GM12801 (cell line): ENCODE measurements around the gene TRPM8.

Experiments used
- CTCF ChIP-seq: IDR thresholded peaks from one replicate; pipeline ENCODE4 v1.5.1; 2011; ENCODE audit warnings: control low read depth; ENCODE audit not compliant: insufficient read length; ENCODE audit errors: extremely low read depth

The TRPM8 gene

GRCh38 chr2:234025891-234026401 is 108.8 kb downstream of the TRPM8 start:
- TF ChIP-seq CTCF: no peak

GRCh38 chr2:234026693-234027254 is 109.6 kb downstream of the TRPM8 start:
- TF ChIP-seq CTCF: no peak

- no peak for TF ChIP-seq CTCF
Observed at GRCh38 chr2:234027641-234028040, 110.5 kb downstream of the TRPM8 start.

GRCh38 chr2:234029150-234029733 is 112.1 kb downstream of the TRPM8 start:
- TF ChIP-seq CTCF: no peak

GRCh38 chr2:234031207-234031606 is 114.0 kb downstream of the TRPM8 start:
- no peak for TF ChIP-seq CTCF

GRCh38 chr2:234032279-234032856 is 115.2 kb downstream of the TRPM8 start:
- TF ChIP-seq CTCF: no peak

- no peak for TF ChIP-seq CTCF
Observed at GRCh38 chr2:234033174-234033573, 116.0 kb downstream of the TRPM8 start.
